ENCODE results near the gene LRRC39. TPM values are rescaled to one million over a fixed set of nuclear protein-coding genes. Genes with fewer than 3 reads are reported as not detected.

The LRRC39 gene
- 0.43 TPM in 1 of 2 replicates, not detected in the other for total RNA-seq

DNA sequence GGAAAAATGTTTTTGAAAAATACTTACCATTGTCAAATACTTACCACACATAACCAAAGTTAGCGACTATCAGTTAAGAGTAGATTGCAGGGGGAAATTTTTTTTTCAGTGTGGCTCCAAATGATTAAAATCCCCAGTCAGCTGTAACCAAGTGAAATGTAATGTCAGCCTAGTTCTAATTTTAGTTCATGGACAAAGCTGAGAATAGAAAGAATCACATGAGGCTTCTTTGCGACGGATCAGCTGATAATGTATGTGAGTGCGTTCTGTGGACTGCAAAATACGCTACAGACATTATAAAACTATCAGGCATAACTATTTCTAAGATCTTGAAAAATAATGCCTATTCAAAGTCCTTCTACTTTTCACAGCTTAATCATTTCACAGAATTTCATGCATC, at the start of gene LRRC39:
Gene LRRC39 (minus strand): TSS at position 166 of the 400 bp plus-strand sequence. CDS start 9,740 bp downstream, outside the sequence.

DNA sequence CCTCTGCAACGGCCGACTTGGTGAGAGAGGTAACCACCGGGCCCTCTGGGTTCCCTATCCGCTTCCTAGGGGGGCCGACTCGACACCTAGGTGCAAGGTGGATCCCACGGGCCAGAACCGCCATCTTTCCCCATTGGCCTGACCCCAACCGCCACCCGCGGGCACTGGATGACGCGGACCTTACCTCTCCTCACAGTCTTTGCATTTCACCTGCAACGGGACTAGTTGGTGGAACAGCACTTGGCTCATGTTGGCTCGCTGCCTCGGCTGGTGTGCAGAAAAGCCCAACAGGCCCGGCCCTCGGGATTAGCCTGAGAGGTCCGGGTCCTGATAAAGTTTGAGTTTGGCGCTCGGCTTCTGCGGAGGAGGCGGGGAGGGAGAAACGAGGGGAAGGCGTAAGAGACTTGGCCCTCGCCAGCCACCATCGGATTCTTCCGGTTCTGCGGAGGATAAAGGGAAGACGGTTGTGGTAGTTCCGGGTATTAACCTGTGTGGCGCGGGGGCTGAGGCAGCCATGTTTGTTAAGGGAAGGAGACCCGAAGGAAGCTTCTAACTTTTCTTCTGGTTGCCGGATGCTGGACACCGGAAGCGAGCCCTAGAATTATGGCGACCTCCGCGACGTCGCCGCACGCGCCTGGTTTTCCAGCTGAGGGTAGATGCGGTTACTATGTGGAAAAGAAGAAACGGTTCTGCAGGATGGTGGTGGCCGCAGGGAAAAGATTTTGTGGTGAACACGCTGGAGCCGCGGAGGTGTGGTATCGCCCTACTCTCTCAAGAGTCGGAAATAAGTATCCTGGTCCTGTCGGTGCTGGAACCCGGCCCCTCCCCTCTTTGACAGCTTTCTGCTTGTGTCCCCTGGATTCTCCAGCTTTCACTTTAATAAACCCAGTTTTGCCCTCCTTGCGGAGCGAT, 45.2 kb downstream of the LRRC39 start, which contains the start of the genes SASS6 and TRMT13:
Gene SASS6 (minus strand): TSS at position 365 of the 912 bp plus-strand sequence. CDS start 116 bp downstream, at position 249.
Gene TRMT13 (plus strand): TSS at position 598 of the 912 bp plus-strand sequence. CDS start 6 bp downstream, at position 604.

Other genes starting within 250 kb of the LRRC39 start
- 27.7 and 33.2 TPM in 2 replicates for gene SLC35A3, start 208.3 kb downstream of the LRRC39 start, total RNA-seq
- 1.3 and 1.4 TPM in 2 replicates for gene SASS6, start 45.3 kb downstream of the LRRC39 start, total RNA-seq
- 4.8 and 7.5 TPM in 2 replicates for gene TRMT13, start 45.1 kb downstream of the LRRC39 start, total RNA-seq
- gene DBT, start 71.6 kb upstream of the LRRC39 start, total RNA-seq = 3.4 and 6.4 TPM in 2 replicates
- gene RTCA, start 88.0 kb upstream of the LRRC39 start, total RNA-seq = 38.6 and 48.0 TPM in 2 replicates
- 1.3 and 2.2 TPM in 2 replicates for gene CDC14A, start 174.2 kb upstream of the LRRC39 start, total RNA-seq

Data from tracheal epithelial cell (primary cell).